ENCODE data around the gene IRF2BPL.

DNA sequence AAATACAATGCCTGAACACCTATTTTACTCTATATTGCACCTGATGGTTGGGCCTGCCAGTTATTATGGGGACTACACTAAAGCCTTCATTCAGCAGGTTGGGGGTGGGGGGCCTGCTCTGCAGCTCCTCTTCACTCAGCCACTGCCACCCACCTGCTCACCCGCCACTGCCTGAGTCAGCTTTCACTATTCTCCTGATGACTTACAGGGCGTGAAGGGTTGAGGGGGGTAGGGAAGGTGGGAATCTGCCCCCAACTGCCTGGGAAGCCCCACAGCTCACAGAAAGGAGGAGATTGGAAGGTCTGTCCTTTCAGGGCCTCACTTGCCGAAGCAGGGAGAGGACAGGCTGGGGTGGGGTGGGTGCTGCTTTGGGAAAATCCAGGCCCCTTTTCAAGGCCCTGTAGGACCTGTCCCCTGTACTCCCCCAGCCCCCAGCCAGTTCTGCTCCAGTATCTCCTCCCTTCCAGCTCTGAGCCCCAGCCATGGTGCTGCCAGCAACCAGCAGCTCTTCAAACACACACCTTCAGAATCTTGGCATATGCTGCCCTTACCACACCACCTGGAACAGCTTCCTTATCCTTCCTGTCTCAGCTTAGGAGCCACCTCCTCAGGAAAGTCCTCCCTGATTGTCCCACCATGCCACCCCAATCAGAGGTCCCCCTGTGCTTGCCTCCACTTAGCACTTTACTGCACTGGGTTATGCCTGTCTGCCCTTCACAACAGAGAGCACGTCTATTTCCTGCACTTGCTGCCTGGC is 33.1 kb downstream of the IRF2BPL start:
- TF ChIP-seq POLR2A (IDR thresholded peaks at IDR 0.05; ENCODE audit: low read length) (no peak), GATA1 (IDR thresholded peaks at IDR 0.05; ENCODE audit: low read depth, low read length) (no peak)

All from erythroblast (primary cell).